ENCODE measurements around the gene IDS. TPM values are rescaled to one million over a fixed set of nuclear protein-coding genes. Genes with fewer than 3 reads are reported as not detected.
"Not testable (repeated sequence)": the region's sequence is repeated elsewhere in the genome, so short reads cannot be mapped to it uniquely, and the experiment has no call there.

Gene IDS
- total RNA-seq, 3 donors from 2014 or later (not counting 1 experiment from before 2014, with no cell fraction given): 286 to 344 (median 317) TPM

GRCh38 chrX:149522916-149523315 is 17.8 kb upstream of the IDS start:
- intact Hi-C loops (cut with micrococcal nuclease): no loop called here
- H3K27ac Mint-ChIP-seq: peak overlapping the region; percentile 68 to 78

DNA sequence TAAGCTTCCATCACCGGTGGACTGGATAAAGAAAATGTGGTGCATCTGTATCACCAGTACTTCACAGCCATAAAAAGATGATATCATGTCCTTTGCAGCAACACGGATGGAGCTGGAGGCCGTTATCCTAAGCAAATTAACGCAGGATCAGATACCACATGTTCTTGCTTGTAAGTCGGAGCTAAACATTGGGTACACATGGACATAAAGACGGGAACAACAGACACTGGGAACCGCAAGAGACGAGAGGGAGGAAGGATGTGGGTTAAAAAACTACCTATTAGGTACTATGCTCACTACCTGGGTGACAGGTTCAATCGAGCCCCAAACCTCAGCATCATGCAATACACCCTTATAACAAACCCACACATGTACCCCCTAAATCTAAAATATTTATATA is 16.3 kb upstream of the IDS start:
- peaks cover 40% of the 10 kb centered on the region for H3K4me1 ChIP-seq (ENCODE audit: control insufficient read depth, insufficient read depth, low read length)
- peak in 1 of 2 donors; percentile 70 for DNase-seq
- WGBS (ENCODE audit: insufficient coverage): 52% methylated on average over 4 of the region's 9 CpGs

More at GRCh38 chrX:149522916-149523315, 17.8 kb upstream of the IDS start:
- H3K36me3 Mint-ChIP-seq: no peaks in the 10 kb centered on the region
- TF ChIP-seq, protein P1, sequence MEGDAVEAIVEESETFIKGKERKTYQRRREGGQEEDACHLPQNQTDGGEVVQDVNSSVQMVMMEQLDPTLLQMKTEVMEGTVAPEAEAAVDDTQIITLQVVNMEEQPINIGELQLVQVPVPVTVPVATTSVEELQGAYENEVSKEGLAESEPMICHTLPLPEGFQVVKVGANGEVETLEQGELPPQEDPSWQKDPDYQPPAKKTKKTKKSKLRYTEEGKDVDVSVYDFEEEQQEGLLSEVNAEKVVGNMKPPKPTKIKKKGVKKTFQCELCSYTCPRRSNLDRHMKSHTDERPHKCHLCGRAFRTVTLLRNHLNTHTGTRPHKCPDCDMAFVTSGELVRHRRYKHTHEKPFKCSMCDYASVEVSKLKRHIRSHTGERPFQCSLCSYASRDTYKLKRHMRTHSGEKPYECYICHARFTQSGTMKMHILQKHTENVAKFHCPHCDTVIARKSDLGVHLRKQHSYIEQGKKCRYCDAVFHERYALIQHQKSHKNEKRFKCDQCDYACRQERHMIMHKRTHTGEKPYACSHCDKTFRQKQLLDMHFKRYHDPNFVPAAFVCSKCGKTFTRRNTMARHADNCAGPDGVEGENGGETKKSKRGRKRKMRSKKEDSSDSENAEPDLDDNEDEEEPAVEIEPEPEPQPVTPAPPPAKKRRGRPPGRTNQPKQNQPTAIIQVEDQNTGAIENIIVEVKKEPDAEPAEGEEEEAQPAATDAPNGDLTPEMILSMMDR (IDR thresholded peaks at IDR 0.05): no peak
- no peak overlapping the region for H3K4me3 ChIP-seq (ENCODE audit: low read length)
- no peaks in the 10 kb centered on the region for H3K36me3 ChIP-seq (ENCODE audit: control insufficient read depth, insufficient read depth, low read length)
- ATAC-seq (no peak), DNase-seq (no peak)
- H3K4me3 Mint-ChIP-seq: no peak overlapping the region
- no peaks in the 10 kb centered on the region for H3K9me3 ChIP-seq (ENCODE audit: control insufficient read depth, insufficient read depth, low read length)
- H3K4me1 Mint-ChIP-seq: peaks cover 39 to 42% of the 10 kb centered on the region in 2 donors
- WGBS (ENCODE audit: insufficient coverage): 100% methylated on average over 1 of the region's 2 CpGs
- H3K9me3 Mint-ChIP-seq: no peaks in the 10 kb centered on the region
- H3K27me3 ChIP-seq (ENCODE audit: control insufficient read depth, insufficient read depth, low read length): no peaks in the 10 kb centered on the region
- no peaks in the 10 kb centered on the region for H3K27me3 Mint-ChIP-seq (ENCODE audit: low read depth in 2 of 2)
- no peak overlapping the region for H3K27ac ChIP-seq (ENCODE audit: low read length)
- H3K4me1 ChIP-seq (ENCODE audit: control insufficient read depth, insufficient read depth, low read length): peaks cover 50% of the 10 kb centered on the region

GRCh38 chrX:149520636-149521277 is 15.7 kb upstream of the IDS start:
- peak overlapping the region; percentile 67 for H3K4me3 Mint-ChIP-seq
- H3K4me3 ChIP-seq (ENCODE audit: low read length); H3K36me3 ChIP-seq (ENCODE audit: control insufficient read depth, insufficient read depth, low read length); H3K27me3 ChIP-seq (ENCODE audit: control insufficient read depth, insufficient read depth, low read length); H3K9me3 Mint-ChIP-seq; ATAC-seq; H3K36me3 Mint-ChIP-seq; H3K9me3 ChIP-seq (ENCODE audit: control insufficient read depth, insufficient read depth, low read length); intact Hi-C loops (cut with micrococcal nuclease); H3K27me3 Mint-ChIP-seq (ENCODE audit: low read depth in 2 of 2): not testable (repeated sequence)
- peaks cover 46 to 54% of the 10 kb centered on the region in 2 donors for H3K4me1 Mint-ChIP-seq
- H3K27ac ChIP-seq (ENCODE audit: low read length): peak overlapping the region; percentile 61
- peak in 1 of 2 donors; percentile 17 for DNase-seq
- H3K4me1 ChIP-seq (ENCODE audit: control insufficient read depth, insufficient read depth, low read length): peaks cover 38% of the 10 kb centered on the region
- WGBS (ENCODE audit: insufficient coverage): 0% methylated on average over 3 of the region's 3 CpGs
- peak overlapping the region; percentile 68 to 87 for H3K27ac Mint-ChIP-seq

More for the DNA sequence above, 16.3 kb upstream of the IDS start:
- TF ChIP-seq, protein P1 (IDR thresholded peaks at IDR 0.05): no peak
- Histone ChIP-seq H3K9me3 (ENCODE audit: control insufficient read depth, insufficient read depth, low read length) (no peaks in the 10 kb centered on the region), H3K27ac (ENCODE audit: low read length) (peak overlapping the region; percentile 61), H3K36me3 (ENCODE audit: control insufficient read depth, insufficient read depth, low read length) (no peaks in the 10 kb centered on the region), H3K27me3 (ENCODE audit: control insufficient read depth, insufficient read depth, low read length) (no peaks in the 10 kb centered on the region), H3K4me3 (ENCODE audit: low read length) (no peak overlapping the region)
- H3K27me3 Mint-ChIP-seq (ENCODE audit: low read depth in 2 of 2): no peaks in the 10 kb centered on the region
- H3K27ac Mint-ChIP-seq: peak overlapping the region; percentile 68 to 87
- intact Hi-C loops (cut with micrococcal nuclease): no loop called here
- H3K36me3 Mint-ChIP-seq: no peaks in the 10 kb centered on the region
- H3K9me3 Mint-ChIP-seq: no peaks in the 10 kb centered on the region
- peak overlapping the region; percentile 67 for H3K4me3 Mint-ChIP-seq
- peaks cover 44 to 48% of the 10 kb centered on the region in 2 donors for H3K4me1 Mint-ChIP-seq
- ATAC-seq: no peak

DNA sequence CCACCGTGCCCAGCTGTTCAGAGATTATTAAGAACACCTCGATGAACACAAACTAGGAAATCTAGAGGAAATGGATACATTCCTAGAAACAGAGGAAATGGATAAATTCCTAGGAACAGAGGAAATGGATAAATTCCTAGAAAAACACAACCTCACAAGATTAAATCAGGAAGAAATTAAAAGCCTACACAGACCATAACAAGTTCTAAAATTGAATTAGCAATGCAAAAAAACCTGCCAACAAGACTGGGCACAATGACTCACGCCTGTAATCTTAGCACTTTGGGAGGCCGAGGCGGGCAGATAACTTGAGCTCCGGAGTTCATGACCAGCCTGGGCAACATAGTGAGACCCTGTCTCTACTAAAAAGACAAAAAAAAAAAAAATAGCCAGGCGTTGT is 13.1 kb upstream of the IDS start:
- Mint-ChIP-seq H3K27ac (peak overlapping the region in 1 of 2 donors; percentile 29), H3K4me3 (no peak overlapping the region)
- H3K27me3 ChIP-seq (ENCODE audit: control insufficient read depth, insufficient read depth, low read length): no peaks in the 10 kb centered on the region

More for the DNA sequence above, 13.1 kb upstream of the IDS start:
- ATAC-seq (no peak), DNase-seq (no peak)
- TF ChIP-seq, protein P1 (IDR thresholded peaks at IDR 0.05): no peak
- Histone ChIP-seq H3K9me3 (ENCODE audit: control insufficient read depth, insufficient read depth, low read length) (no peaks in the 10 kb centered on the region), H3K4me3 (ENCODE audit: low read length) (no peak overlapping the region), H3K4me1 (ENCODE audit: control insufficient read depth, insufficient read depth, low read length) (peaks cover 43% of the 10 kb centered on the region), H3K36me3 (ENCODE audit: control insufficient read depth, insufficient read depth, low read length) (no peaks in the 10 kb centered on the region), H3K27ac (ENCODE audit: low read length) (no peak overlapping the region)
- Mint-ChIP-seq H3K36me3 (no peaks in the 10 kb centered on the region), H3K9me3 (no peaks in the 10 kb centered on the region), H3K27me3 (ENCODE audit: low read depth in 2 of 2) (no peaks in the 10 kb centered on the region), H3K4me1 (peaks cover 67 to 75% of the 10 kb centered on the region in 2 donors)
- 74% methylated on average over 4 of the region's 7 CpGs for WGBS (ENCODE audit: insufficient coverage)
- intact Hi-C loops (cut with micrococcal nuclease): loop anchor here (10.0 kb wide), 1 partner anchor 1603 kb away; the partner anchor contains the start of gene FMR1
